Activated CD8-positive, alpha-beta T cell treated with anti-CD3 and anti-CD28 coated beads for 36 hours (primary cell): ENCODE data around the gene BRAT1. TPM values are rescaled to one million over a fixed set of nuclear protein-coding genes. Genes with fewer than 3 reads are reported as not detected.

Source experiments
- ATAC-seq: fragments of 200-7000 bp; cut with Tn5 transposase; one replicate; pipeline ENCODE4 v1.10.0; 2021; ENCODE audit warnings: mild to moderate bottlenecking, moderate library complexity
- CTCF ChIA-PET: fragments of 350-600 bp; sonication (Branson Sonifier 250); formaldehyde crosslinking; loops from one replicate; lab custom pipeline; 2021; ENCODE audit warnings: antibody characterized with exemption; lab: Charles Lee
- POLR2A ChIA-PET: fragments of 350-600 bp; sonication (Branson Sonifier 250); formaldehyde crosslinking; loops from one replicate; lab custom pipeline; 2021; ENCODE audit warnings: antibody characterized with exemption; lab: Charles Lee
- DNase-seq: peaks from one replicate; pipeline ENCODE4 v3.0.0-alpha.2; 2020
- H3K27ac Mint-ChIP-seq: one replicate; pipeline ENCODE4 v1.8.0; 2021; ENCODE audit warnings: mild to moderate bottlenecking, mixed read lengths
- H3K27me3 Mint-ChIP-seq: one replicate; pipeline ENCODE4 v1.8.0; 2021; ENCODE audit warnings: mixed read lengths
- H3K36me3 Mint-ChIP-seq: one replicate; pipeline ENCODE4 v1.8.0; 2021; ENCODE audit warnings: low read depth, mixed read lengths
- H3K4me1 Mint-ChIP-seq: one replicate; pipeline ENCODE4 v1.8.0; 2021; ENCODE audit warnings: low read depth, mixed read lengths
- H3K4me3 Mint-ChIP-seq: one replicate; pipeline ENCODE4 v1.8.0; 2021; ENCODE audit warnings: mild to moderate bottlenecking, moderate library complexity, mixed read lengths
- H3K9me3 Mint-ChIP-seq: one replicate; pipeline ENCODE4 v1.8.0; 2021; ENCODE audit warnings: mixed read lengths
- intact Hi-C: fragments of 100-400 bp; cut with micrococcal nuclease; formaldehyde crosslinking; loops from one replicate; pipeline ENCODE4 v1.10.0; 2022
- total RNA-seq, 2 experiments: library from RNA; stranded (reverse); gene quantifications; one replicate each; pipeline ENCODE4 v1.2.3, GENCODE V29; 2021
- TF ChIP-seq, protein P1 (sequence below): fragments of 200-600 bp; IDR thresholded peaks from one replicate; pipeline ENCODE4 v1.8.0; 2022; ENCODE audit warnings: antibody characterized with exemption, mild to moderate bottlenecking

The BRAT1 gene
- total RNA-seq, 2 experiments from 2014 or later, result 30.9 to 32.6 TPM

DNA sequence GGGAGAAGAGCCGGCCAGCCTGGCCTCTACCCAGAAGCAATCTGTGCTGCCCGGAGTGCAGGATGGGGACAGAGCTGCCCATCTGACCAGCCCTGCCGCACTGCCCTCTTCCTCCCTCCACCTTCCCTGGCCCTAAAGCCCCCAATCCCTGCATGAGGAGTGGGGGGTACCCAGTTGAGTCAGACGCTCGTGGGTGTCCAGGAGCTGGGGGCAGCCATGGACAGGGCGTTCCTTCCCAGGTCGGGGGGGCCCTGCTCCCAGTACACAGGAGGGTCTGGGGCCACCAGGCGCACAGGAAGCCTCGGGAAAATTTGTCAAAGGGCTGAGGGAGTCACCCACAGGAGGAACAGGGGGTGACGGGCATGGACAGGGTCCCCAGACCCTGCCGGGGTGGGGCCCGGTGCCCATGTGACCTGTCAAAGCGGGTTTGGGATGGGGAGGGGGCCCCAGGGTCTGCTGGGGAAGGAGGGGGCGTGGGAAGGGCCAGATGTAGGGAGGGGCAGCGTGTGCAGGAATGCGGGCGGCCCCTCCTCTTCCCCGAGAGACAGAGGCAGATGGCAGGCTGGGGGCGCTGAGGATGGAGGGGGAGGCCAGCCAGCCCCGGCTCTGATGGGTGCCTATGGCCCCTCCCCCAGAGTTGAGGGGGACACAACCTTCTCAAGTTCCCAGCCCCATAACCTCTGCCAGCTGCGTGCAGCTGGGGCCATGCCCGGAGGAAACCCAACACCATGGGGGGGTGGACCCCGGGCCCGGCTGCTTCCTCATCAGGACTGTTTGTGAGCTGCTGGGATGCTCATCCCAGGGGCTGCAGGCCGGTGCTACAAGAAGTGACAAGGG, 57.6 kb downstream of the BRAT1 start:
- TF ChIP-seq, protein P1, sequence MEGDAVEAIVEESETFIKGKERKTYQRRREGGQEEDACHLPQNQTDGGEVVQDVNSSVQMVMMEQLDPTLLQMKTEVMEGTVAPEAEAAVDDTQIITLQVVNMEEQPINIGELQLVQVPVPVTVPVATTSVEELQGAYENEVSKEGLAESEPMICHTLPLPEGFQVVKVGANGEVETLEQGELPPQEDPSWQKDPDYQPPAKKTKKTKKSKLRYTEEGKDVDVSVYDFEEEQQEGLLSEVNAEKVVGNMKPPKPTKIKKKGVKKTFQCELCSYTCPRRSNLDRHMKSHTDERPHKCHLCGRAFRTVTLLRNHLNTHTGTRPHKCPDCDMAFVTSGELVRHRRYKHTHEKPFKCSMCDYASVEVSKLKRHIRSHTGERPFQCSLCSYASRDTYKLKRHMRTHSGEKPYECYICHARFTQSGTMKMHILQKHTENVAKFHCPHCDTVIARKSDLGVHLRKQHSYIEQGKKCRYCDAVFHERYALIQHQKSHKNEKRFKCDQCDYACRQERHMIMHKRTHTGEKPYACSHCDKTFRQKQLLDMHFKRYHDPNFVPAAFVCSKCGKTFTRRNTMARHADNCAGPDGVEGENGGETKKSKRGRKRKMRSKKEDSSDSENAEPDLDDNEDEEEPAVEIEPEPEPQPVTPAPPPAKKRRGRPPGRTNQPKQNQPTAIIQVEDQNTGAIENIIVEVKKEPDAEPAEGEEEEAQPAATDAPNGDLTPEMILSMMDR, result no peak
- ChIA-PET POLR2A (no interaction called here), CTCF (interaction anchor here (1.0 to 1.5 kb wide), 2 partner anchors 14 to 29 kb away, joined by 4 to 9 read pairs; no protein-coding TSS in a partner anchor)
- H3K4me3 Mint-ChIP-seq, result no peak overlapping the region
- ATAC-seq (no peak), DNase-seq (no peak)
- no peaks in the 10 kb centered on the region for H3K36me3 Mint-ChIP-seq
- no peak overlapping the region for H3K27ac Mint-ChIP-seq
- H3K9me3 Mint-ChIP-seq, result no peaks in the 10 kb centered on the region
- no peaks in the 10 kb centered on the region for H3K4me1 Mint-ChIP-seq
- peaks cover 4% of the 10 kb centered on the region for H3K27me3 Mint-ChIP-seq
- intact Hi-C loops, result no loop called here

DNA sequence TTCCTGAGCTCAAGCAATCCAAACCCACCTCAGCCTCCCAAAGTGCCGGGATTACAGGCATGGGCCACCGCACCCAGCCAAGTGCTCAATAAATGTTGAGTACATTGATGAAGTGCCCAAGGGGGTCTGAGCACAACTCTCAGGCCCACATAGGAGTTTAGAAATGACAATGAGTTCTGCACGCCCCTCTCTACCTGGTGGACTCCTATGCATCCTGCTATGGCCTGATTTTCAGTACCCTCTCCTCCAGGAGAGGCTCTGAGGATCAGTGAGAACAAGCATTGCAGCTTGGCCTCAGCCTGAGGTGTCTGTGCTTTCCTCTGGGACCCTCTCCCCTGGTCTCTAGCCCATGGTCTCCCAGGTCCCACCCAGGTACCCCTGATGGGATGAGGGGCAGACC, 58.3 kb downstream of the BRAT1 start:
- H3K27ac Mint-ChIP-seq, result no peak overlapping the region
- DNase-seq, result no peak
- TF ChIP-seq, protein P1, result no peak
- no peaks in the 10 kb centered on the region for H3K4me1 Mint-ChIP-seq
- no peak for ATAC-seq
- ChIA-PET POLR2A (interaction anchor here (0.6 kb wide), 1 partner anchor 119 kb away, joined by 3 read pairs; no protein-coding TSS in a partner anchor), CTCF (no interaction called here)
- H3K27me3 Mint-ChIP-seq, result peaks cover 5% of the 10 kb centered on the region
- H3K4me3 Mint-ChIP-seq, result no peak overlapping the region
- intact Hi-C loops, result no loop called here
- no peaks in the 10 kb centered on the region for H3K36me3 Mint-ChIP-seq
- peaks cover under 1% of the 10 kb centered on the region for H3K9me3 Mint-ChIP-seq

DNA sequence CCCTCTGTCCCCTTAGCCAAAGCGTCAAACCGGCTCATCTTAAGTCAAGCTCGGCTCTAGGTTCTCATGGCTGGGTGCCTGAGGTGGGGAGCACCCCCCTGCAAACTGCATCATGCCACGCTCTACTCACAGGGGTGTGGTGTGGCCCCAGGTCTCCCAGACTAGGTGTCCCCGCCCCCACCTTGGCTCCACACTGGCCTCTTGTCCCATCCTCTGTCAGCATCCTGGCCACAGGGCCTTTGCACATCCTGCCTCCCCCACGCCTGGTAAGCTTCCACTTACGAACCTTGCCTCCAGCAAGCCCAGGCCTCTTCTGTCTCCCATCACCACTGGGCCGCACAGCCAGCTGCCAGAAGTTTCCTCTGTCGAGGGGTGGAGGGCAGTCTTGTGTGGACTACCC, 58.9 kb downstream of the BRAT1 start:
- ATAC-seq (no peak), DNase-seq (no peak)
- Mint-ChIP-seq H3K4me1 (no peaks in the 10 kb centered on the region), H3K27me3 (peaks cover 6% of the 10 kb centered on the region), H3K9me3 (peaks cover 2% of the 10 kb centered on the region), H3K36me3 (no peaks in the 10 kb centered on the region), H3K27ac (no peak overlapping the region), H3K4me3 (no peak overlapping the region)
- ChIA-PET CTCF (no interaction called here), POLR2A (interaction anchor here (0.6 kb wide), 1 partner anchor 119 kb away, joined by 3 read pairs; no protein-coding TSS in a partner anchor)
- intact Hi-C loops, result no loop called here
- TF ChIP-seq, protein P1, result no peak

DNA sequence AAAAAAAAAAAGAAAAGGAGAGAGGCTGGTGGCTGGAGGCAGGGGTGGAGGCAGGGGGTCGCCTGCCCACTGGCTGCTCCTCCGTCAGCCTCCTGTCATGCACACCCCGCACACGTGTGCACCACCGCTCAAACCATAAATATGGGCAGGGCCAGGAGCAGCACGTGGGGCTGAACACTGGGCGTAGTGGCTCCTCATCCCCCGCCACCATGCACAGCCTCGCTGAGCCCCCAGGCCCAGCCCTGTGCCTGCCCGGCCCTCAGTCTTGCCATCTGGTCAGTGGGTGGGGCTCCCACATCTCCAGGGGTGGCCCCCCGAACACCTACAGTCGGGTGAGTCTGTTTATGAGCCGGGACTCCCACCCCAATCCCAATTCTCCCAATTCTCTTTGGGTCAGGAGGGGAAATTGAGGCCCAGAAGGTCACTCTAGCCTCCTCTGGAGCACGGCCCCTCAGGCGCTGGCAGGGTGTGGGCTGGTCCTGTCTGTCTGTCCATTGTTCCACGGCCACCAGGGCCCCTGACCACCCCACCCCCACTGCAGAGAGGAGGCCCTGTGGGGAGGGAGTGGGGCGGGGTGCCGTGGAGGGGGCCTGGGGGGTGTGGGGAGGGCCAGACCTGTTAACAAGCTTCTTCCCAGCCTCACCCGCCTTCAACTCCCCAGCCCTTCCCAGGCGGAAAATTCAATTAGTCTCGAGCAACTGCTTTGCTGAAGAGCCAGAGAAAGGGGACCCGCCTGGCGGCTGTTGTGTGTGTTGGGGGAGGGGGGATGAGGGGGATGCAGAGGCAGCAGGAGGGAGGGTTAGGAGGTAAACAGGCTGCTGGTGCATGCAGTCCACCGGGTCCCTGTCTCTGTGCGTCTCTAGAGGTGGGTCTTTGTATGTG, 59.7 kb downstream of the BRAT1 start:
- POLR2A ChIA-PET, result no interaction called here
- Mint-ChIP-seq H3K4me3 (no peak overlapping the region), H3K4me1 (no peaks in the 10 kb centered on the region), H3K9me3 (peaks cover 2% of the 10 kb centered on the region), H3K36me3 (no peaks in the 10 kb centered on the region), H3K27ac (no peak overlapping the region), H3K27me3 (peaks cover 6% of the 10 kb centered on the region)
- TF ChIP-seq, protein P1, result no peak
- ATAC-seq (no peak), DNase-seq (no peak)
- intact Hi-C loops, result no loop called here
- CTCF ChIA-PET, result no interaction called here
